Smooth muscle cell (in vitro differentiated cells): ENCODE results near the gene HMCN1. TPM values are rescaled to one million over a fixed set of nuclear protein-coding genes. Genes with fewer than 3 reads are reported as not detected.
A peak's percentile ranks its signal among the peaks of the same experiment; 100 is the strongest.

Source experiments
- DNase-seq: peaks from one replicate; lab custom pipeline; 2025; ENCODE audit not compliant: unreplicated experiment; lab: John Stamatoyannopoulos, UW
- H2AFZ ChIP-seq: fragments of 200-600 bp; sonication (generic); 2 replicates; pipeline ENCODE4 v1.6.0; 2016; ENCODE audit warnings: antibody characterized with exemption, low read depth, mild to moderate bottlenecking
- H3F3A ChIP-seq: fragments of 200-600 bp; sonication (generic); 2 replicates; pipeline ENCODE4 v1.6.0; 2017; ENCODE audit warnings: antibody characterized with exemption, low read depth
- H3K27ac ChIP-seq: fragments of 200-600 bp; sonication (generic); 2 replicates; pipeline ENCODE4 v1.5.1; 2016; ENCODE audit warnings: low read depth, mild to moderate bottlenecking
- H3K27me3 ChIP-seq: fragments of 200-600 bp; sonication (generic); 2 replicates; pipeline ENCODE4 v1.6.1; 2016; ENCODE audit warnings: low read depth, mild to moderate bottlenecking
- H3K36me3 ChIP-seq: fragments of 200-600 bp; sonication (generic); 2 replicates; pipeline ENCODE4 v1.5.1; 2016; ENCODE audit warnings: low read depth
- H3K4me1 ChIP-seq: fragments of 200-600 bp; sonication (generic); 2 replicates; pipeline ENCODE4 v1.5.1; 2016; ENCODE audit warnings: low read depth
- H3K4me2 ChIP-seq: fragments of 200-600 bp; sonication (generic); 2 replicates; pipeline ENCODE4 v1.6.0; 2016; ENCODE audit warnings: mild to moderate bottlenecking
- H3K4me3 ChIP-seq: fragments of 200-600 bp; sonication (generic); 2 replicates; pipeline ENCODE4 v1.5.1; 2016; ENCODE audit warnings: mild to moderate bottlenecking
- H3K79me2 ChIP-seq: fragments of 200-600 bp; sonication (generic); 2 replicates; pipeline ENCODE4 v1.6.0; 2016; ENCODE audit warnings: low read depth, mild to moderate bottlenecking
- H3K9ac ChIP-seq: fragments of 200-600 bp; sonication (generic); 2 replicates; pipeline ENCODE4 v1.6.0; 2016; ENCODE audit warnings: low read depth
- H3K9me3 ChIP-seq: fragments of 200-600 bp; sonication (generic); replicated peaks from 2 replicates; pipeline ENCODE4 v1.5.1; 2016; ENCODE audit warnings: low read depth
- H4K20me1 ChIP-seq: fragments of 200-600 bp; sonication (generic); 2 replicates; pipeline ENCODE4 v1.6.0; 2016; ENCODE audit warnings: low read depth
- WGBS: methylation state at CpG from one replicate; pipeline ENCODE4 v1.1.7; 2016; ENCODE audit warnings: low lambda C conversion rate; 5-methylcytosine and 5-hydroxymethylcytosine counted together
- polyA plus RNA-seq: library from polyadenylated mRNA; unstranded; fragments of >200 nt; fragmentation: Nextera tagmentation; extraction: Ambion mirVana; gene quantifications from 2 replicates; pipeline ENCODE4 v1.2.1, GENCODE V29; 2016
- total RNA-seq: library from RNA; depleted of rRNA; stranded (reverse); fragments of >200 nt; gene quantifications from 2 replicates; pipeline ENCODE4 v1.2.3, GENCODE V29; 2014
- TF ChIP-seq, protein P1 (sequence below): fragments of 200-600 bp; sonication (generic); IDR thresholded peaks from 2 replicates; pipeline ENCODE4 v1.5.1; 2017; ENCODE audit warnings: borderline replicate concordance, mild to moderate bottlenecking, antibody characterized with exemption; ENCODE audit not compliant: insufficient read depth, poor library complexity, severe bottlenecking

Gene HMCN1
- total and polyA plus RNA-seq, 2 experiments from 2014 or later = 18.9 to 118 TPM

DNA sequence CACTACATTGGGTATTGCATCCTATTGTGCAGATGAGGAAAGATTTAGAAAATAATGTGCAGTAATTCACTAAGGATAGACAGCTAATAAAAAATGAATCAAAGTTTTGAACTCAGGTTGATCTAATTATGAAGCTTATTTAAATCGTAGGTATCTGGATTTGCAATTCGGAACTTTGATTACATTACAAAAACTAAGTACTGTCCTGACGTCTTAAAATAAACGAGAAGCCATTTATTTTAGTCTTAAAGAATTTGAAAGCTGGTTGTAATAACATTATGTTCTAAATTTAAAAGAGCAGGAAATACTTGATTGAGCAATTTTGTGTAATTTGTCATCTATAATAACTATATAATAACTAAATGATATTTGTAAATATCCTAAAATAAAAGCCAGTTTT lies 404.9 kb downstream of the HMCN1 start:
- TF ChIP-seq, protein P1, sequence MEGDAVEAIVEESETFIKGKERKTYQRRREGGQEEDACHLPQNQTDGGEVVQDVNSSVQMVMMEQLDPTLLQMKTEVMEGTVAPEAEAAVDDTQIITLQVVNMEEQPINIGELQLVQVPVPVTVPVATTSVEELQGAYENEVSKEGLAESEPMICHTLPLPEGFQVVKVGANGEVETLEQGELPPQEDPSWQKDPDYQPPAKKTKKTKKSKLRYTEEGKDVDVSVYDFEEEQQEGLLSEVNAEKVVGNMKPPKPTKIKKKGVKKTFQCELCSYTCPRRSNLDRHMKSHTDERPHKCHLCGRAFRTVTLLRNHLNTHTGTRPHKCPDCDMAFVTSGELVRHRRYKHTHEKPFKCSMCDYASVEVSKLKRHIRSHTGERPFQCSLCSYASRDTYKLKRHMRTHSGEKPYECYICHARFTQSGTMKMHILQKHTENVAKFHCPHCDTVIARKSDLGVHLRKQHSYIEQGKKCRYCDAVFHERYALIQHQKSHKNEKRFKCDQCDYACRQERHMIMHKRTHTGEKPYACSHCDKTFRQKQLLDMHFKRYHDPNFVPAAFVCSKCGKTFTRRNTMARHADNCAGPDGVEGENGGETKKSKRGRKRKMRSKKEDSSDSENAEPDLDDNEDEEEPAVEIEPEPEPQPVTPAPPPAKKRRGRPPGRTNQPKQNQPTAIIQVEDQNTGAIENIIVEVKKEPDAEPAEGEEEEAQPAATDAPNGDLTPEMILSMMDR = no peak
- Histone ChIP-seq H3K79me2 (no peaks in the 10 kb centered on the region), H3K9ac (no peak overlapping the region), H3K4me2 (no peak overlapping the region), H3F3A (no peaks in the 10 kb centered on the region), H3K4me3 (no peak overlapping the region), H3K27ac (no peak overlapping the region), H3K4me1 (no peaks in the 10 kb centered on the region), H4K20me1 (no peaks in the 10 kb centered on the region), H3K36me3 (peaks cover 5% of the 10 kb centered on the region), H2AFZ (no peak overlapping the region), H3K9me3 (no peaks in the 10 kb centered on the region), H3K27me3 (no peaks in the 10 kb centered on the region)
- WGBS = 96% methylated on average over 4 of the region's 4 CpGs
- no peak for DNase-seq

DNA sequence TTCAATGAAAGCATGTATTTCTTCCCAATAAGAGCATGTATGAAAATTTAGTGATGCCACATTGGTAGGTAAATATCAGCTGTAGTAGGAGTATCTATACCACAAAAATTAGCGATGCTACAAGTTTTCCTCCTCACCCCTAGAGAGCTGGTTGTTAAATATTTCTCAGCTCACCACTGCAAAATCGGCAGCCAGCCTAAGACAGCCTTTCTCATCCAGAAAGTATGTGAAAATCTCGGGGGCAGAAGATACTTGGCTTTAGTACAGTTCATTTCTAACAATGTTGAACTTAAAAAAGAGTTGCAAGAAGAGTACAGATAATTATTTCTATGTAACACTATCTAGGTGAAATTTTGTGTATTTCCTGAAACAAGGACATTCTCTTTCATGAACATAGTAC lies 405.5 kb downstream of the HMCN1 start:
- Histone ChIP-seq H3K9me3 (no peaks in the 10 kb centered on the region), H3K4me3 (no peak overlapping the region), H4K20me1 (no peaks in the 10 kb centered on the region), H3F3A (no peaks in the 10 kb centered on the region), H3K9ac (no peak overlapping the region), H3K4me1 (no peaks in the 10 kb centered on the region), H3K27me3 (no peaks in the 10 kb centered on the region), H3K36me3 (peaks cover 5% of the 10 kb centered on the region), H3K4me2 (peak overlapping the region; percentile 27), H2AFZ (no peak overlapping the region), H3K79me2 (no peaks in the 10 kb centered on the region), H3K27ac (no peak overlapping the region)
- DNase-seq = no peak
- TF ChIP-seq, protein P1 = no peak
- 51% methylated on average over 3 of the region's 3 CpGs for WGBS

DNA sequence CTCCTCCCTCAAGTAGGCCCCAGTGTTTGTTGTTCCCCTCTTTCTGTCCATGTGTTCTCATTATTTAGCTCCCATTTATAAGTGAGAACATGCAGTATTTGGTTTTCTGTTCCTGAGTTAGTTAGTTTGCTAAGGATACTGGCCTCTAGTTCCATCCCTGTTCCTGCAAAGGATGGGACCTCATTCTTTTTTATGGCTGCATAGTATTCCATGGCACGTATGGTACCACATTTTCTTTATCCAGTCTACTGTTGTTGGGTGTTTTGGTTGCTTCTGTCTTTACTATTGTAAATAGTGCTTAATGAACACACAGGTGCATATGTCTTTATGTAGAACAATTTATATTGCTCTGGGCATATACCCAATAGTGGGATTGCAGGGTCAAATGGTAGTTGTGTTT lies 408.0 kb downstream of the HMCN1 start:
- DNase-seq = no peak
- H3K27me3 ChIP-seq = no peaks in the 10 kb centered on the region
- H3K4me2 ChIP-seq = no peak overlapping the region
- no peaks in the 10 kb centered on the region for H3K4me1 ChIP-seq
- no peak overlapping the region for H3K9ac ChIP-seq
- H2AFZ ChIP-seq = no peak overlapping the region
- no peaks in the 10 kb centered on the region for H4K20me1 ChIP-seq
- H3K27ac ChIP-seq = no peak overlapping the region
- TF ChIP-seq, protein P1 = no peak
- 93% methylated on average over 1 of the region's 1 CpG for WGBS
- H3K79me2 ChIP-seq = no peaks in the 10 kb centered on the region
- no peak overlapping the region for H3K4me3 ChIP-seq
- peaks cover 9% of the 10 kb centered on the region for H3K36me3 ChIP-seq
- no peaks in the 10 kb centered on the region for H3K9me3 ChIP-seq
- no peaks in the 10 kb centered on the region for H3F3A ChIP-seq

DNA sequence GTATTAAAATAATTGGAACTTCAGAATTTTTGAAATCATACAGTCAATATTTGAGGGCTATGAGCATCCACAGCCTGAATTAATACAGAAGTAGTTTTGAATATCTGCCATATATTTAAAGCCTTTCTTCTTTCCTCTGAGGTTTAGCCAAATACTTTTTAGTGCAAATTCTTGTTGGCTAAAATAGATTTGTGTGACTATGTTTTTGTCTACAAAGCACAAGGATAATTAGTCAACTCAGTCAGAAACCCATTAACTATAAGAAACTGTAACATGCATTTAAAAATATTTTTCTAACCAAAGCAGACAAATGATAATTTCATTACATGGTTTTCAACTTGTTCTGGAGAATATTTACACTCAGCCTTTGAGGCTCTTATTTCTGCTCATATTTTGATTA lies 408.7 kb downstream of the HMCN1 start:
- Histone ChIP-seq H2AFZ (no peak overlapping the region), H3K4me2 (no peak overlapping the region)

More for the DNA sequence above, 408.7 kb downstream of the HMCN1 start:
- TF ChIP-seq, protein P1 = no peak
- Histone ChIP-seq H3K27ac (no peak overlapping the region), H4K20me1 (no peaks in the 10 kb centered on the region), H3K36me3 (peaks cover 12% of the 10 kb centered on the region), H3K4me3 (no peak overlapping the region), H3K79me2 (no peaks in the 10 kb centered on the region), H3K27me3 (no peaks in the 10 kb centered on the region), H3K9ac (no peak overlapping the region), H3F3A (no peaks in the 10 kb centered on the region), H3K9me3 (no peaks in the 10 kb centered on the region), H3K4me1 (no peaks in the 10 kb centered on the region)
- DNase-seq = no peak
